Stimulated activated CD4-positive, alpha-beta T cell treated with anti-CD3 and anti-CD28 coated beads, Interleukin-1b, Interleukin-23, amount 100 ng/mL, for 48 hours (primary cell): ENCODE data around the gene FBXO42.

ENCODE experiments used
- DNase-seq: peaks from one replicate; pipeline ENCODE4 v3.0.0-alpha.2; 2020

The FBXO42 gene

GRCh38 chr1:16321176-16321867, 31.0 kb downstream of the FBXO42 start:
- DNase-seq = no peak

- no peak for DNase-seq
These were observed 33.7 kb downstream of the FBXO42 start for GRCh38 chr1:16318555-16318954.

GRCh38 chr1:16315437-16315836, 36.8 kb downstream of the FBXO42 start:
- no peak for DNase-seq

GRCh38 chr1:16307222-16307621, 45.1 kb downstream of the FBXO42 start:
- no peak for DNase-seq

- DNase-seq = no peak
These were observed 49.3 kb downstream of the FBXO42 start for GRCh38 chr1:16302709-16303627.

GRCh38 chr1:16300436-16300835, 51.8 kb downstream of the FBXO42 start:
- DNase-seq = no peak

GRCh38 chr1:16298653-16299052, 53.6 kb downstream of the FBXO42 start:
- no peak for DNase-seq

GRCh38 chr1:16296643-16297042, 55.6 kb downstream of the FBXO42 start:
- DNase-seq = no peak

GRCh38 chr1:16294219-16295212, 57.8 kb downstream of the FBXO42 start:
- no peak for DNase-seq

- no peak for DNase-seq
These were observed 58.7 kb downstream of the FBXO42 start for GRCh38 chr1:16293538-16293937.

- no peak for DNase-seq
These were observed 59.5 kb downstream of the FBXO42 start for GRCh38 chr1:16292739-16293138.

GRCh38 chr1:16289959-16290358, 62.3 kb downstream of the FBXO42 start:
- DNase-seq = no peak

GRCh38 chr1:16286122-16286521, 66.2 kb downstream of the FBXO42 start:
- DNase-seq = no peak

GRCh38 chr1:16281765-16282164, 70.5 kb downstream of the FBXO42 start:
- no peak for DNase-seq

- no peak for DNase-seq
These were observed 73.1 kb downstream of the FBXO42 start for GRCh38 chr1:16279186-16279585.

GRCh38 chr1:16276302-16277030, 75.8 kb downstream of the FBXO42 start:
- no peak for DNase-seq

- no peak for DNase-seq
These were observed 76.7 kb downstream of the FBXO42 start for GRCh38 chr1:16275591-16275990.

- DNase-seq = no peak
These were observed 84.5 kb downstream of the FBXO42 start for GRCh38 chr1:16267690-16268180.

- DNase-seq = no peak
These were observed 85.7 kb downstream of the FBXO42 start for GRCh38 chr1:16266411-16267118.

GRCh38 chr1:16262067-16262466, 90.2 kb downstream of the FBXO42 start:
- DNase-seq = no peak

- DNase-seq = no peak
These were observed 91.5 kb downstream of the FBXO42 start for GRCh38 chr1:16260814-16261213.
